GM21737 (cell line): ENCODE data around the gene KIF6.

Experiments
- ATAC-seq: cut with Tn5 transposase; IDR thresholded peaks from one replicate; pipeline ENCODE4 v1.9.1; 2021; ENCODE audit warnings: mild to moderate bottlenecking, moderate library complexity; ENCODE audit not compliant: unreplicated experiment

The KIF6 gene

DNA sequence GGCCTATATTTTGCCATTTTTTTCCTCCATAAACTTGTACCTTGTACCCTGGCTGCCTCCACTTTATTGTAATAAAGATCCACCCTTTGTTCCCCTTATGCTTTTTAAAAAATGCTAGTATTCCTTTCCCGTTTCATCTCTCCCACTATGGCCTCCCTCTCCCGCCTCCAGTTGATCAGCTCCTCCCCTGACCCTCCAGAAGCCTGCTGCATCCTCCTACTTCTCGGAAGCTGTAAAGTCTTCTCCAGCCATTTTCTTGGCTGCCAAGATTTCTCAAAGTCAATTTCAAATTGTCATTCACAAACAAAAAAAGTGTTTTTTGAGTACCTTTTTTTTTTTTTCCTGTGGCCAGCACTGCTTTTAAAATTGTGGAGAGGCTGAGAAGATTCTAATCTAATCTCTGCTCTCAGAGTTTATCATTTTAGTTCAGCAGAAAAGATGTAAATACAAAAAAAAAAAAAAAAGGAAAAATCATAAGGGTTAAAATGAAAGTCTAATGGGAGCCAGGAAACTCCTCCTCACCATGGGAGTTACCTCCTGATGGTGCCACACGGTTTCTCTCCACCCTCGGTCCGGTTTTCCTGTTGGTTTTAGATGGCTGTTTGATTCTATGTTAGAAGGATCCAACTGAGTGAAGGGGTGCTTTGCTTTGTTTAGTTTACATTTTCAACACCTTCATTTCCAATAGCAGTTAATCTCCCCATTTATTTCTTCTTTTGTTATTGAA is 299.7 kb downstream of the KIF6 start:
- no peak for ATAC-seq

DNA sequence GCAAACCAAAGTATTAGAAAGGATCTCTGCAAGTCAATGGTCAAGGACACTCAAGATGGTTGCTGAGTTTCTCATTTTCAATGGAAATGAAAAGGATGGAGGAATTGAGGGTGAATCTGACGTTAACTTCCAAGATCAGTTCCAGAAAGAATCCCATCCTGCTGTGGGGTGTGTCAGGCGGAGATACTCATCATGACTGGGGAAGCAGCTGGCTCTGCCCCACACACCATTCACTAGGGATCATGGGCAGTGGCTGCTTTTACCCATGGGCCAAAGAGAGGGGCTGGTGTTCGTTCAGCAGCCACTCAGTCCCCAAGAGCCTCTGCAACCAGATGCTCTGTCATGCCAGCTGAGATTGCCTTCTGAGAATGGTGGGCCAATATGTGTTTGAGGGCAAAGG is 300.4 kb downstream of the KIF6 start:
- no peak for ATAC-seq

DNA sequence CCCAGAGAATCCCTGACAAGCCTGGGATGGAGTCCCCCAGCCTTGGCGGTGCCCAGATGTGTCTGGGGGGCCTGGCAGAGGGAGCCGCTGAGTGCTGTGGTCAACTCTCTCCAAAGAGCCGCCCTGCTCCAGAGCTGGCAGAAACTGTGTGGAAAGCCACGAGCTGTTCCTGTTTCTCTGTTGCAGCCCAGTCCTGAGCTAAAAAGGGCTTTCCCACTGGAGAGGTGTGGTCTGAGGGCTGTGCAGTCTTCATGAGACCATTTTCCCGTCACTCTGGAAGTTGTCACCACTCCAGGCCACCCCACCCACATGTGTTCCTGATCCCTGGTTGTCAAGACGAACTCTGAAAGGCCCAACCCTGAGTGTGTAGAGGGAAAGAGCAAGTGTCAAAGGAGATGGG is 303.0 kb downstream of the KIF6 start:
- ATAC-seq = no peak

DNA sequence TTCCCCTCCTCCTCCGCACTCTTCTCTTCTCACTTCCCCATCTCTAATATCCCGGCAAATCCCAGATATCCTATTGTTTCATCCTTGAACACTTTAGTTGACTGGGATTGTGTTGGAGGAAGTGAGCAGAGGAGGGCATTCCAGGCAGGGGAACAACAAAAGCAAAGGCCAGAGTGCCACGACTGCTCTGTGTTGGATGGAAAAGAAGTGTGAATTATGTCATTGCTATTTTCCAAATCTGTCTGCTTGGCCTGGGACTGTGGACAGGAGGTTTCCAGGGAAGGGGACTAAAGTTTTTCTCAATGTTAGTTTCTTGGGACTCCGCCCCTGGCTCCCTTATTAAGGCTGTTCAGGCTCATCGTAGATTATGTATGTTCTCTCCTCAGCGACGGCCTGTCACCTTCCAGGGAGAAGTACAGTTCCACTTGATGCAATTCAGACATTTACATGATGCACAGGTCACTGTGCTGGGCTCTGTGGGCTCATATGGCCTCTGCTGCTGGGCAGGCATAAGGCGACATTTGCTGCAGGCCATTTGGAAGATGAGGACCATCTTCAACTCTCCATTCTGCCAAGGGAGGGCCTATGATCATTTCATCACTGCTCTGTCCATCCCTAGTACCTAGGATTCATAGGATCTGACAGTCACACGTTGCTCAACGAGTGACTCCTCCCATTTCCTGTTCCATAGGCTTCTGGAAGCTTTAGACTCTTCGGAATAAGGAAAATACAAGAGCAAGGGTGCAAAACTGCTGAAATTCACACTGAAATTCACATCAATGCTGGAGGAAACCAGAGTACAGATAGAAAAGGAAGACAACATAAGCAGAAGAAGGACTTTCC is 303.6 kb downstream of the KIF6 start:
- ATAC-seq = no peak

DNA sequence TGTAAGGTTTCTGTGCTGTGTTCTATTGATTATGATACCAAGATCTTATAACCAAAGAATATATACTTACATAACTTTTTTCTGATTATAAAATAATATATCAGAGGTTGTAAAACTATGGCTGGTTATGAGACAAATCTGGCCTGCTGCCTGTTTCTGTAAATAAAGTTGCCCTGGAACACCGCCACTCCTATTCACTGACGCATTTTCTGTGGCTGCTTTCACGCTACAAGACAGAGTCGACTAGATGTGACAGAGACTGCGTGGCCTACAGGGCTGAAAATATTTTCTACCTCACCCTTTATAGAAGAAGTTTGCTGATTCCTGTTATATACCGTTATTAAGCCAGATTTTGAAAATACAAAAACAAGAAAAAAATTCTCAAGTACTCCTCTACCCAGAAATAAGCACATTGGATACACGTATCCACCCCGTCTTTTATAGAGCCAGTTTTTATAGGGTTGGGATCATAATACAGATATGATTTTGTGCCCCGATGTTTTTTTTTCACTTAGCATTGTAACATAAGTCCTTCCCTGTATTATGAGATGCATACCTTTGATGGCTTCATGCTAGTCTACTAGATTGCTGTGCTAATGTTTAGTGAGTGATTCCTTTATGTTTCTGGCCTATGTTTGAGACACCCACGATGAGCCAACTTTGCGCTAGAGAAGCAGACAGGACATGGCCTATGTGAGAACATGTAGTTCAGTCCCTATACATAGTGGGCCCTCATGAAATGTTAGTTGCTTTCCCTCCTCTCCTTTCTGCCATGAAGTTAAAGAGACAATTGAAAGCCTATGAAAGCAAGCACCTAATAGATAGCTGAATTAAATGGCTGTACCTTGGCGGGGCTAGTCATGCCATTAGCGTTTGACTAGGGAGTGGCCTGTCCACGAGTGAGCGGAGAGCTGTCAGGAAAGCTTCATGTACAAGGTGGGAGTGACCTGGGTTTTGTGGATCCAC is 304.6 kb downstream of the KIF6 start:
- no peak for ATAC-seq

DNA sequence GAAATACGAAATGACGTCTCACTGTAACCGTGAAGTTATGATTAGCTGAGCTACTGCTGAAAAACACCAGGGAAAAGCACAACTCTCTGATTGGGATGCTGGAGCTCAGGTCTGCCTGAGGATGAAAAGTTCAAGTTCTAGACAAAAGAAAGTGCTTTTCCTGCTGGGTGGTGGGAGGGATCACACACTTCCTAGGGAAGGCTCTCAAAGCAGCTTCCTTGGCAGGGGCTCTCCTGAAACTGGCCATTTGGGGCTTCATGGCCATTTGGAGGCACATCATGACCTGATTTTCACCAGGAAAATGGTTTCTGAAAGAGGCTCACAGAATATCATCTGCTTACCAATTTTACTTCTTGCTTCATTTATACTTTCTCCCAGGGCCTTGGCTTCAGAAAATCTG is 305.6 kb downstream of the KIF6 start:
- no peak for ATAC-seq

DNA sequence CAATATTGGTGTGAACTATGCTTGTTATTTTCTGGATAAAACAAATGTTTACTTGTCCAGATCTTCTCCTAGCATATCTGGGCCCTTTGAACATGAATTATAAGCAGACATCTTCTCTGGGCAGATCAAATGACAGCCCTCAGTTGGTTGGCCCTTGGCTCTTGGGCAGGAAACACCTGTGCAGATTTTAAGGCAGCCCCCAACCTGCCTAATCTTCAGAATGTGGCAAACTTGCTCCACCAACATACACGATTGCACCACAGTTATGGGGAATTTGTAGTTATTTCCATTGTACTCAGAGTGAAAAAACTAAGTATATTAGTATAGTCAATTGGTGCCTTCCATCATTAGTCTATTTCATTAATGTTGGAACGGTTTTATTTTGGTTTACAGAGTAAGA is 307.8 kb downstream of the KIF6 start:
- ATAC-seq = no peak

DNA sequence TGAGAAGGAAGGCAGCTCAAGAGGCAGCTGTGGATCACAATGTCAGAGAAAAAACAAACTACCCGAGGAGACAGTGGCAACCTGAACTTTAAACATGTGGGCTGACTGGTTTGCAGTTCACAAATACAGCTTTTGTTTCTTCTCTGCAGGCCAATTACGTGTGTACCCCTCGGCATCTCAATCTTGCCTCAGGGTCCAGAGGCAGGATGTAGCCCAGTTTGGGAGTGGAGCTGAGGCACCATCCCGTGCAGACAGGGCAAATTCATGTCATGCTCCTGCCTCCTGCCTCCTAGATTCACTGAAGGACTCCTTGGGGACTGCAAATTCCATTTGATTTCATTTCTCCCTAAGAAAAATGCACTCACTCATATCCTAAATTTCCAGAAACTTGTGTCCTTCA is 308.5 kb downstream of the KIF6 start:
- no peak for ATAC-seq

DNA sequence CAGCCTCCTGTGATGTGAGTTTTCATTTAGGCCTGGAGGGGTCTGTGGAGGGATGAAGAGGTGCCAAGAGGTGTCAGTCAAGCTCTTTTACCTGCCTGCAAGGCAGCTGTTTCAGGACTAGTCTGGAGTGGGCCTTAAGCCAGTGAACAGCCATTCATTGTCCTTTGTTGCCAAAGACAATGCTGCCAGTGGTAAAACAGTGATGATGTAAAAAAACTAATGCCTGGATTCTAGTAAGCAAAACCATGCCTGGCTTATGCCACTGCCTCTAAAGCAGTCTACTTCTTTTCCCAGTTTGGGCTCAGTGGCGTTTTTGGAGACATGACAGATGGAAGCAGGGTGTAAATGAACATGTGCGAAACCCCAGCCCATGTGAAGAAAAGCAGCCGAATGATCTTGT is 309.2 kb downstream of the KIF6 start:
- ATAC-seq = no peak

DNA sequence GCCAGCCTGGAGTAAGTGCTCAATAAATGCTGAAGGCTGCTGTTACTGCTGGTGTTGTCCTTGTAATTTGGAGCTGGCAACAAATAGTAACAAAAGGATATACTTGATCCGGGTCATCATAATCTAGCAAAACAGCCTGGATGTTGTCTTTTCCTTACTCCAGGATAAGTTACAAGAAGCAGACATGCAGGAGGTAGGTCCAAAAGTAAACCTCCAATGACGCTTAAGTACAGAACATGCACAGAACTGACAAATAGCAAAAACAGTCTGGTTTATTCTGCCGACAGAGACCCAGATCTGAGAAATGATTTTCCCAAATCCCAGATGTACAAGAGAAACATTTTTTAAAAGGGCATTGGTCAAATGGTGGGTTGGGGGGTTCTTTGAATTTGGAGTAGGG is 309.7 kb downstream of the KIF6 start:
- ATAC-seq = no peak

DNA sequence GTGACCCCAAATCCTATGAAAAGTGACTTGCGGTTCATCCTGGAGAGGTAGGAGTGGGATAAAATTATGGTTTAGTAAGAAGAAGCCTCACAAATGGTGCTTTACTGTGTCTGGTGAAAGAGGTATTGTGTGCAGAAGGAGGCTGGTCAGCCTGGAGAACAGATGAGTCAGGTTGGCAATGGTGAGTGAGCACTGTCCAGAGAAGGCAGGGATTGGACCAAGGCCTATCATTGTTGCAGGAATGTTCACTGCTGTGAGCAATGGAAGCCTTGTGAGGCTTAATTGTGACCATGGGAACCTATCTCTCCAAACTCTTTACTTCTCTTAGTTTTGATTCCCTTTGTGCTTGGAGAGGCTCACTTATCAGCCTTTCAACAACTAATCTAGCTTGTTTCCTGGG is 313.7 kb downstream of the KIF6 start:
- no peak for ATAC-seq

DNA sequence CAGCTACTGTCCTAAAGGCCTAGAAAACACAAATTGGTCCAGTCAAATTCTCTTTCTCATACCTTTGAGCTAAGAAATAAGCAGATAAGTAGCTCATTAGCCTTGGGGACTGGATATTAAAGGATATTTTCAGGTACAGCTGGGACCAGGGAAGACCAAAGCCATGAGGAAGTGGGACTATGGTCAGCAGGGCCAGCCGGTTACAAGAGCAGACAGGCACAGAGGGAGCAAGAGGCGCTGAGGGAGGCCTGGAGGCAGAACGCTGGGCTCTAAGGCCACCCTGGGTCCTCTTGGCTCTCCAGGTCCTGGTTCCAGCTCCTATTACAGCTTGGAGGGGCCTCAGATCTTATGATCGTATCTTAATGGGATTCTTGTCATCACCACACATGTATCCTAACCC is 314.2 kb downstream of the KIF6 start:
- ATAC-seq = no peak

DNA sequence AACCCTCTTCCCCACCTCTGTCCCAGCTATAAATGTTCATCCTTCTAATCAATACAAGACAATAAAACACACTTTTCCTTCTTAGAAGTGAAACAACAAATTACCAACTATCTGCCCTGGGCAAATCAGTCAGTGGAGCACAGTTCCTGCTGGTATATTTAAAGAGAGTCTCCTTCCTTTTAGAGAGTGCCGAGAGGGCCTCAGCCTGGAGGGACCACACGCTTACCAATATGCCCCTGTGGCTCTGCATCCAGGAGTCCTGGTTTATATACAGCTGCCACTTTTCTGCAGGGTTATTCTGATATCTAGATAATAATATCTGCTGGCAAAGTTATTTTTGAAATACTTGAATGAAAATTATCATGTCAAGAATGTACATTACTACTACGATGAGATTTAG is 315.3 kb downstream of the KIF6 start:
- no peak for ATAC-seq

DNA sequence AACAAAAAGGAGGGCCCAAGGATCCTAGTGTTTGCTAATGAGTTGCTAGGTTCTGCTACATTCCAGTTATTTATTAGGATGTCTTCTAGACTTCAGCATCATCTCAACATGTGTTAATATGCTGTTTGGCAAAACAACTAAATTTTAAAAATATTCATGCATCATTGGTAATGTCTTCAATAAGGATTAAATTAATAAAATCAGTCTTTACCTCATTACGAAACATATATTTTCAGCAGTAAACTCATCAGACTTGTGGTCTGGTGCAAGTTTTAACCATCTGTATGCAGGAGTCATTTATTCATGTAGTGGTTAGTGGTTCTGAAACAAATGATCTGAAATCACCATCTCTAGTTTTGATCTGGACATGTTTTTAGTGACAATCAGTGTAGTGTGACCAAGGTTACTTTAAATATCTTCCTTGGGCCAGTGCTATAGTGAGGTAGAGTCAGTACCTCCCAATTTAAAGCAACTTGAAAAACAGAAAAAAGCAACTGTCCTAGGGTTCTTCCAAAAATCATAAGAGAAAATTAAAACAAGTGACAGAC is 317.7 kb downstream of the KIF6 start:
- ATAC-seq = peak; percentile 78

DNA sequence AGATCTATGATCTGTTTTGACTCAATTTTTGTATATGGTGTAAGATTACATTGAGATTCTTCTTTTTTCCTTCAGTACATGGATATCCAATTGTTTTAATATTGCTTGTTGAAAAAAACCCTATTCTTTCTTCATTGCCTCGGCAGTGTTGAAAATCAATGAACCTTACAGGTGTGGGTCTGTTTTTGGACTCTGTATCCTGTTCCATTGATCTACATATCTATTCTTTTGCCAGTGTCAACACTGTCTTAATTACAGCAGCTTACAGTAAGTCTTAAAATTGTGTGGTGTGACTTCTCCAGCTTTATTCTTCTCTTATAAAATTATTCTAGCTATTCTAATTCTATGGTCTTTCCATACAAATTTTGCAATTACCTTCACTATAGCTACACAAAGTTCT is 320.9 kb downstream of the KIF6 start:
- ATAC-seq = no peak

DNA sequence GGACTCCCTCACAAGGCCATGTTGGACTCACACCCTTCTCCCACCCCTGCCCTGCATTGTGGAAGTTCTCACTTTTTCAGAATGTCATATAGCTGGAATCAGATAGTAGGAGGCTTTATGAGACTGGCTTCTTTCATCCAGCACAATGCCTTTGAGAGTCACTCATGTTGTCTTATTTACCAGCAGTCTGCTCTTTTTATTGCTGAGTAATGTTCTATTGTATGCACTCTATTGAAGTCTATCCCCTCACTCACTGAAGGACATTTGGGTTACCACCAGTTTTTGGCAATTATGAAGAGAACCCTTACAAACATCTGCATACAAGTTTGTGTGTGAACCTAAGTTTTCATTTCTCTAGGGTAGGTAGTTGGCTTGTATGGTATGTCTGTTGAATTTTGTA is 321.9 kb downstream of the KIF6 start:
- ATAC-seq = no peak

DNA sequence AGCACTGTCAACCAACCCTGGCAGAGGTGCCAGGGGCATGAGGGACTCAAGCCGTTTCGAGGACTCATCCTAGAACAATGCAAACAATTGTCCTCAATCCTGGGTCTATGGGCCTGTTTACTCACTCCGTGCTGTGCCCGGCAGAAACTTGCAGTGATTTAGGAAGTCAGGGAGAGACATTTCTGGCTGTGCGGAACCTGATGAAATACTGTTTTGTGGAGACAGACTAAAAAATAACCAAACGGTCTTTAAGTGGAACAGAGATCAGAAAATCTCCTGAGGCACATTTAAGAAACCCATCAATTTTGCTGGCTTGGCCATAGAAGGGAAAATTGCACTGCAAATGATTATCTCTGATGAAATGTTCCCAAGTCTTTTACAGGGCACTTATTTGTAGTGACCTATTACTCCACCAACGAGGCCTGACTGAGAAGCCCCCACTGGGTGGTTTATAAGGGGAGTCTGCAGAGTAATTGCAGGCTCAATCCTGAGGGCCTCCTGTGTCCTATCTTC is 322.9 kb downstream of the KIF6 start:
- no peak for ATAC-seq

DNA sequence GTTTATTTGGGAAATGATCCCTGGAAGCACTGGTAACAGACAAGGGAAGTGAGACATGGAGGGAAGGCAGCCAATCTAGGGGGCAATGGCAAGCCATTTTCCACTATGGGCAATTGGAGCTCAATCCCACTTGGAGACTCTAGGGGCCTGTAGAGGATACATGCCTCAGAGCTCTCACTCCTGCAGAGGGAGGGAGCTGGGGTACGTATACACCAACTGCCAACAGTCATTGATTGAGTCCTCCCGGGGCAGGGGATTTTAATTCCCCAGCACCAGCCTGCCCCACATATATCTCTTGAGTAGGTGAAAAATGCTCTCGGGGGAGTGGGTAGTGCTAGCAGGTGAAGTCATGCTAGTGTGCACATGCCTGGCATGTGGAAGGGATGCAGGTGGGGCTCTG is 323.8 kb downstream of the KIF6 start:
- ATAC-seq = no peak

DNA sequence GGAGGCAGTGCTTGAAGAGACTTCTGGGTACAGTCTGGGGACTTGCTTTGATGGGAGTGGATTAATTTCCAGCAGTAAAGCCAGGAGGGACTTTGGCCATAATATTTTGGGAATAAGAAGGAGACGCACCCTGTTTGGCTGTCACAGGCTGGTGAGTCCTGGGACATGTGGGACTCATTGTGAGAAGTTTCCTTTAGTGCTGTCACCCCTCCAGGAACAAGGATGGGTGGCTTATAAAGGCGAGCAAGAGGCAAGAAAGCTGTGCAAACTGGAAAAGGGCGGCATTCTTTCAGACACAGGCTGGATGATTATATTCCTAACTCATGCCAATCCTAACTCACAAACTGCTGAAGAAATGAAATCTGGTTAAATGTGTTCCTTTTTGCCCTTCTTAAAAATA is 325.2 kb downstream of the KIF6 start:
- ATAC-seq = no peak

DNA sequence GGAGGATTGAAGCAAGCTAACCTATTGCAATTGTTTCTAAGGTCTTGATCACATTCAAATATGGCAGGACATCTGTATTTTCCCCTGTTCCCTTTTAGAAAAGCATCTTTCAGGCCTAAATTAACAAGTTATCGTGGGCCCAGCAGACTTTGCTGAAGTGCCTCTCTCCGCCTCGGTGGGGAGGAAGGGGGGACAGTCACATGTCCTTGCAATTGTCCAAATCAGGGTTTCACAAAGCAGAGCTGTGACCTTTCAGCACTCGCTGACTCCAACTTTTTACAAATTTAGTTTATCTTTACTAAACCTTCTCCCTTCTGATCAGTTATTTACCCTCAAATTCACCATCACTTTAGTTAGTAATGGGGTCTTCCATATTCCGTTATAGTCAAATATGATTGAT is 328.4 kb downstream of the KIF6 start:
- ATAC-seq = no peak

DNA sequence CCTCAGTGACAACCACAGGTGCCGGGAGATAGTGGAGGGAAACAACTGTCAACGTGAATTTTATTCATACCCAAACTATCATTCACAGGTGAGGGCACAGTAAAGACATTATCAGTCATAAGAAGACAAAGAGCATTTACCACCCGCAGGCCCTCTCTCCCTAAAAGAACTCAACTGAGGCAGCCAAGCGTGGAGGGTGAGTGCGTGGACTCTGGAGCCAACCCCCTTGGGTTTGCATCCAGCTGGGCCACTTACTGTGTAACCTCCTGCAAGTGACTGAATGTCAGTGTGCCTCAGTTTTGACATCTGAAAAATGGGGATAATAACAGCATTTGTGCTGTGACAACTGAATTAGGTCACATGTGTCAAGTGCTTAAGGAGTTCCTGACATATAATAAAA is 332.1 kb downstream of the KIF6 start:
- ATAC-seq = no peak
